GM12873 (cell line): ENCODE results near the gene CYP2W1.

ENCODE experiments used
- TF ChIP-seq, protein P1 (sequence below): IDR thresholded peaks from 2 replicates; pipeline ENCODE4 v1.5.1; 2012; ENCODE audit warnings: low read depth, mild to moderate bottlenecking, moderate library complexity, low read length, control low read depth; ENCODE audit not compliant: insufficient read depth; ENCODE audit errors: missing control alignments

Gene CYP2W1, protein sequence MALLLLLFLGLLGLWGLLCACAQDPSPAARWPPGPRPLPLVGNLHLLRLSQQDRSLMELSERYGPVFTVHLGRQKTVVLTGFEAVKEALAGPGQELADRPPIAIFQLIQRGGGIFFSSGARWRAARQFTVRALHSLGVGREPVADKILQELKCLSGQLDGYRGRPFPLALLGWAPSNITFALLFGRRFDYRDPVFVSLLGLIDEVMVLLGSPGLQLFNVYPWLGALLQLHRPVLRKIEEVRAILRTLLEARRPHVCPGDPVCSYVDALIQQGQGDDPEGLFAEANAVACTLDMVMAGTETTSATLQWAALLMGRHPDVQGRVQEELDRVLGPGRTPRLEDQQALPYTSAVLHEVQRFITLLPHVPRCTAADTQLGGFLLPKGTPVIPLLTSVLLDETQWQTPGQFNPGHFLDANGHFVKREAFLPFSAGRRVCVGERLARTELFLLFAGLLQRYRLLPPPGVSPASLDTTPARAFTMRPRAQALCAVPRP

DNA sequence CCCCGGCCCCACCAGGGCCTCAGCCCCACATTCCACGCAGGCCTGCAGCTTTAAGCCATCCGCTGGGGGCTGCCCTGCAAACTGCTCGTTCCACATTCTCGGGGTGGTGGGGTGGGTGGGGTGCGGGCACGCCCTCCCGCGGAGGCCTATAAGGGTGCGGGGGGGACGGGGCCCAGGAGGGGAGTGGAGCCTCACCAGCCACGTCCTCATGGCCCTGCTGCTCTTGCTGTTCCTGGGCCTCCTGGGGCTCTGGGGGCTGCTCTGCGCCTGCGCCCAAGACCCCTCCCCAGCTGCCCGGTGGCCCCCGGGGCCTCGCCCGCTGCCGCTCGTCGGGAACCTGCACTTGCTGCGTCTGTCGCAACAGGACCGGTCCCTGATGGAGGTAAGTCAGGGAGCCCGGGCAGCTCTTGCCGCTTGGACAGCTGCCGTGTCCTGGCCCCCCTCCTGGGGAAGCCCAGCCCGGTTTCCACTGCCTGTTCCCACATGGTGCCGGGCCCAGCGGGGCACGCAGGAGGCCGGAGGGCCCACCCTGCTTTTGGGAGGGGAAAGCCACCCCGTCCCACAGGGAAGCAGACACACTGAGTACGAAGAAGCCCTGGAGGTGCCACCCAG is at the start of gene CYP2W1:
CYP2W1 (plus strand) TSS at position 178 of the 612 bp plus-strand sequence; CDS start at position 209, 31 bp downstream.
- TF ChIP-seq, protein P1, sequence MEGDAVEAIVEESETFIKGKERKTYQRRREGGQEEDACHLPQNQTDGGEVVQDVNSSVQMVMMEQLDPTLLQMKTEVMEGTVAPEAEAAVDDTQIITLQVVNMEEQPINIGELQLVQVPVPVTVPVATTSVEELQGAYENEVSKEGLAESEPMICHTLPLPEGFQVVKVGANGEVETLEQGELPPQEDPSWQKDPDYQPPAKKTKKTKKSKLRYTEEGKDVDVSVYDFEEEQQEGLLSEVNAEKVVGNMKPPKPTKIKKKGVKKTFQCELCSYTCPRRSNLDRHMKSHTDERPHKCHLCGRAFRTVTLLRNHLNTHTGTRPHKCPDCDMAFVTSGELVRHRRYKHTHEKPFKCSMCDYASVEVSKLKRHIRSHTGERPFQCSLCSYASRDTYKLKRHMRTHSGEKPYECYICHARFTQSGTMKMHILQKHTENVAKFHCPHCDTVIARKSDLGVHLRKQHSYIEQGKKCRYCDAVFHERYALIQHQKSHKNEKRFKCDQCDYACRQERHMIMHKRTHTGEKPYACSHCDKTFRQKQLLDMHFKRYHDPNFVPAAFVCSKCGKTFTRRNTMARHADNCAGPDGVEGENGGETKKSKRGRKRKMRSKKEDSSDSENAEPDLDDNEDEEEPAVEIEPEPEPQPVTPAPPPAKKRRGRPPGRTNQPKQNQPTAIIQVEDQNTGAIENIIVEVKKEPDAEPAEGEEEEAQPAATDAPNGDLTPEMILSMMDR = no peak

DNA sequence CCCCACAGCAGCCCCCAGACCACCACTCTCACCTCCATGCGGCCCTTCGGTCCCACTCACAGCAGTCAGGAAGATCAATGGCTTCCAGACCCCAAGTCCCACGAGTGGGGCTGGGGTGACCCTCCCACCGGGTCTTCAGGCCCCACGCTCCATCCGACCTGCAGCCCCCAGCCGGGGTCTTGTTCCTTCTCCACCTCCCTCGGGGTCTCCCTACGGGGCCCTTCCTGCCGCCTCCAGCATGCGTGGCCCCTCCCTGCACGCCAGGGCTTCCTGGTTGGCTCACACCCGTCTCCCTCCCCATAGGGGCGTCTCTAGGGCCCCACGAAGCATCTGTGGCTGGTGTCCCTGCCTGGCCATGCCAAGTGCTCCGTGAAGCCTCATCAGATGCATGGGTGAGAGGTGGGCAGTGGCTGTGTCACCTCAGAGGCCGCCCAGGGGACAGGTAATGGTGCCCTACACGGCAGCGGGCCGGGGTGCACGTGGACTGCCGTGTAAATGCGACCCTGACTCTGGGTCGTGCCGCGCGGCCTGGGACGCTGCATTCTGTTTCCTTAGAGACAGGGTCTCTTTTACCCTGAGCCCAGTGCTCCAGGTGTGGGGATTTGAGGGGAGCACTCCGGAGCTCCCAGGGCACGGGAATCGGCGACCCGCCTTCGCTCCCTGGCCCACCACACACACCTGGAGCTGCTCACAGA is 48.4 kb upstream of the CYP2W1 start:
- TF ChIP-seq, protein P1 = no peak

DNA sequence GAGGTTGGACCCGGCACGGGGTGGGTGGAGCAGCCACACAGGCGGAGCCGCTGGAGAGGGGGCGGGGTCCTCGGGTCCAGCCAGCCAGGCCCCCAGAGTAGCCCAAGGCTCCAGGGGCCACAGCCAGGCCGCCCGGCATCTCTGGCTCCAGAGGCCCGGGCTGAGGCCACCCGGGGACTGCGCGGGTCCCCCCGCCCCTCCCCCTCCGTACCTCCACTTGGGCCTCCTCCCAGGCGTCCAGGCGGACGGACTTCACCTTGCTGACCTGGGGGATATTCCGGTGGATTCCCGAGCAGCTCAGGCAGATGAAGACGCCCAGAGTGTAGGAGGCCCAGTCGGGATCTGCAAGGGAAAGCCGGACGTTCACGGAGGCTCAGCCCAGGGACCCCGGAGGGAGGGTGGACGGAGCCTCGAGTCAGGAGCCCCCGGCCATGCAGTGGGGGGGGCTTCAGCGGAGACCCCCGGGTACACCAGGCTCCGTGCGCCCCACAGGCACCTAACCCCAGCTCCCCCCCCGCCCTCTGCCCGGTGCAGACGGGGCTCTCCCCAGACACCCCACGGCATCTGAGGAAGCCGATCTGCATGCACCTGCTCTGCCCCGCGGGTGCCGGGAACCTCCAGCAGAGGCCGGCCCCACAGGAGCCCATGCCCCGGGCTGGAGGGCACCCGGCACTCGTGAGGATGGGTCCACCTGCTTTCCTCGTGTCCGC is 47.7 kb upstream of the CYP2W1 start:
- TF ChIP-seq, protein P1 = no peak

- TF ChIP-seq, protein P1 = no peak
Measured at GRCh38 chr7:935874-936385, 47.1 kb upstream of the CYP2W1 start.

DNA sequence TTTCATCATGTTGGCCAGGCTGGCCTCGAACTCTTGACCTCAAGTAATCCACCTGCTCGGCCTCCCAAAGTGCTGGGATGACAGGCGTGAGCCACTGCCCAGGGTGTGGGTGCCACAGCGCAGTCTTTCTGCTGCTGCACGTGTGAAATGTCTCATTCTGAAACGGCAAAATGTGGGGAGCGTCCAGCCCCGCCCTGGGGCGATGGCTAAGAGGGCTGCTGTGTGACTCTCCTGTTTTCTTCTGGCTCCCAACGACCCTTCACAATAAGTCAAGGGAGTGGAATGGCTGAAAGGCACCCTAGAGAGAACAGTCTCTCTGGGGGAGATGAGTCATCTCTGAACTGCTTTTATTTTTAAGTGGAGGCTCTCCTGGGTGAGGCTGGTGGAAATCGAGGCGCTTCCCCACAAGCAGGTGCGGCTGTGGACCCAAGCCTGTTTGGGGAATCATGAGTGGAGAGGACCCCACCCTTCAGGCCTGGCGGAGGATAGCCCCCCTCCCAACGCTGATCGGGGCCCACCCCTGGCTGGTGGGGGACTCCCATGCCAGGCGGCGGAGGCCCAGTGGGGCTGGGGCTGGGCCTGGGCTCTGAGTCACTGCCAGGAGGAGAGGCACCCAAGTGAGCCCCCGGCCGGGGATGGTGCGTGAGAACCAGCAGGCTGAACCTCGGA is 46.5 kb upstream of the CYP2W1 start:
- TF ChIP-seq, protein P1 = no peak

DNA sequence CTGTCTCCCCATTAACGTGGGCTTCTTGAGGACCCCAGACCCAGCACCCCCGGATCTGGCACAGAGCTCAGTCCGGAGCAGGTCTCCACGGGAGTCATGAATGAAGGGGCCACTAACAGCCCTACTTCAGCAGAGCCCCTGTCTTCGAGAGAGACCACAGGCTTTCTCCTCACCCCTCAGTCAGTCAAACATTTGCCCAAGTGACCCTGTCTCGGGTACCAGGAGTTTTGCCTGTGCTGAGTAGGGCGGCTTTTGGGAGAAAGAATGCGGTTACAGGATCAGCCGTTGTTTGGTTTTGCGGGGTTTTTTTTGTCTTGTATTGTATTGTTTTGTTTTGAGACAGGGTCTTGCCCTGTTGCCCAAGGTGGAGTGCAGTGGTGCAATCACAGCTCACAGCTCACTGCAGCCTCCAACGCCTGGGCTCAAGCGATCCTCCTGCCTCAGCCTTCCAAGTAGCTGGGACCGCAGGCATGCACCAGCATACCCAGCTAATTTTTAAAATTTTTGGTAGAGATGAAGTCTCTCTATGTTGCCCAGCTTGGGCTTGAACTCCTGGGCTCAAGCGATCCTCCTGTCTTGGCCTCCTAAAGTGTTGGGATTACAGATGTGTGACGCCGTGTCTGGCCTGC is 45.0 kb upstream of the CYP2W1 start:
- TF ChIP-seq, protein P1 = no peak
